MV-4-11 (cell line): ENCODE measurements around the gene ARPP21.
"Not testable (repeated sequence)": the region's sequence is repeated elsewhere in the genome, so short reads cannot be mapped to it uniquely, and the experiment has no call there.

ENCODE experiments used
- DNase-seq: peaks from one replicate; lab custom pipeline; 2025; lab: John Stamatoyannopoulos, UW

ARPP21 gene

GRCh38 chr3:35780800-35781199, 141.5 kb downstream of the ARPP21 start:
- DNase-seq: no peak

- no peak for DNase-seq
Measured at GRCh38 chr3:35781558-35781957, 142.2 kb downstream of the ARPP21 start.

GRCh38 chr3:35782355-35782754, 143.0 kb downstream of the ARPP21 start:
- no peak for DNase-seq

GRCh38 chr3:35784169-35784568, 144.8 kb downstream of the ARPP21 start:
- DNase-seq: no peak

- DNase-seq: peak; percentile 27
Measured at GRCh38 chr3:35785234-35785888, 146.0 kb downstream of the ARPP21 start.

GRCh38 chr3:35787936-35788335, 148.6 kb downstream of the ARPP21 start:
- no peak for DNase-seq

GRCh38 chr3:35789042-35789831, 149.9 kb downstream of the ARPP21 start:
- DNase-seq: no peak

GRCh38 chr3:35790764-35791163, 151.4 kb downstream of the ARPP21 start:
- no peak for DNase-seq

GRCh38 chr3:35793667-35794066, 154.3 kb downstream of the ARPP21 start:
- DNase-seq: no peak

- no peak for DNase-seq
Measured at GRCh38 chr3:35800960-35801459, 161.7 kb downstream of the ARPP21 start.

GRCh38 chr3:35814531-35814930, 175.2 kb downstream of the ARPP21 start:
- no peak for DNase-seq

- not testable (repeated sequence) for DNase-seq
Measured at GRCh38 chr3:35815796-35816195, 176.5 kb downstream of the ARPP21 start.

GRCh38 chr3:35817216-35817615, 177.9 kb downstream of the ARPP21 start:
- no peak for DNase-seq

- DNase-seq: no peak
Measured at GRCh38 chr3:35832140-35832571, 192.8 kb downstream of the ARPP21 start.
